ENCODE data around the gene DUSP8. TPM values are rescaled to one million over a fixed set of nuclear protein-coding genes. Genes with fewer than 3 reads are reported as not detected.
"Not testable (repeated sequence)": the region's sequence is repeated elsewhere in the genome, so short reads cannot be mapped to it uniquely, and the experiment has no call there.

DUSP8 gene
- total RNA-seq, 1 experiment from 2014 or later, result 10.2 TPM

GRCh38 chr11:1596576-1597121 is 24.6 kb upstream of the DUSP8 start:
- CTCF ChIA-PET, result interaction anchor here (1.8 to 1.9 kb wide), 2 partner anchors 23 to 50 kb away, joined by 17 to 29 read pairs; no protein-coding TSS in a partner anchor
- POLR2A ChIA-PET; H3K9me3 ChIP-seq (ENCODE audit: control insufficient read depth in 1 of 2, insufficient read depth in 1 of 2, low read depth in 1 of 2, low read length in 2 of 2); DNase-seq (ENCODE audit: low read depth, low spot score); BruUV-seq (replicated peaks); H3K4me2 ChIP-seq (ENCODE audit: low read length); H3K79me2 ChIP-seq (ENCODE audit: insufficient read depth, low read length); ATAC-seq; H3K4me3 ChIP-seq (replicated peaks in 1 of 2; ENCODE audit: low read depth in 1 of 2, low read length in 2 of 2); H2AFZ ChIP-seq (ENCODE audit: low read depth, low read length, poor library complexity, severe bottlenecking); intact Hi-C loops (cut with micrococcal nuclease); RAD21 ChIA-PET (ENCODE audit: low non-redundant PET in 1 of 2, low total read pairs in 2 of 2, uncharacterized antibody in 2 of 2, unreplicated experiment in 2 of 2); H3K4me1 ChIP-seq (ENCODE audit: control insufficient read depth in 1 of 2, insufficient read depth in 2 of 2, low read length in 2 of 2); H3K9me2 ChIP-seq (ENCODE audit: insufficient read depth); H3K27ac ChIP-seq (ENCODE audit: low read depth, low read length); H3K9ac ChIP-seq (ENCODE audit: low read length); H3K36me3 ChIP-seq (ENCODE audit: control insufficient read depth in 1 of 2, insufficient read depth in 2 of 2, low read length in 2 of 2); H4K20me1 ChIP-seq (ENCODE audit: insufficient read depth): not testable (repeated sequence)
- peaks cover 32% of the 10 kb centered on the region; the same call in 1 of the 2 replicates for H3K27me3 ChIP-seq (ENCODE audit: insufficient read depth, low read length)

GRCh38 chr11:1595994-1596575 is 24.0 kb upstream of the DUSP8 start:
- Histone ChIP-seq H3K27me3 (ENCODE audit: insufficient read depth, low read length) (peaks cover 32% of the 10 kb centered on the region; the same call in 1 of the 2 replicates), H3K4me2 (ENCODE audit: low read length) (0 out of 2 replicates have a peak overlapping the region, but pooled peaks have one; percentile 21), H2AFZ (ENCODE audit: low read depth, low read length, poor library complexity, severe bottlenecking) (peak overlapping the region; percentile 88)
- H3K9me2 ChIP-seq (ENCODE audit: insufficient read depth); H3K27ac ChIP-seq (ENCODE audit: low read depth, low read length); H4K20me1 ChIP-seq (ENCODE audit: insufficient read depth); H3K79me2 ChIP-seq (ENCODE audit: insufficient read depth, low read length); DNase-seq (ENCODE audit: low read depth, low spot score); H3K9ac ChIP-seq (ENCODE audit: low read length); BruUV-seq (replicated peaks); H3K36me3 ChIP-seq (ENCODE audit: control insufficient read depth in 1 of 2, insufficient read depth in 2 of 2, low read length in 2 of 2); H3K4me1 ChIP-seq (ENCODE audit: control insufficient read depth in 1 of 2, insufficient read depth in 2 of 2, low read length in 2 of 2); H3K4me3 ChIP-seq (replicated peaks in 1 of 2; ENCODE audit: low read depth in 1 of 2, low read length in 2 of 2); H3K9me3 ChIP-seq (ENCODE audit: control insufficient read depth in 1 of 2, insufficient read depth in 1 of 2, low read depth in 1 of 2, low read length in 2 of 2): not testable (repeated sequence)
- ChIA-PET RAD21 (ENCODE audit: low non-redundant PET in 1 of 2, low total read pairs in 2 of 2, uncharacterized antibody in 2 of 2, unreplicated experiment in 2 of 2) (interaction anchor here (0.8 to 1.2 kb wide), 3 partner anchors 20 to 50 kb away, joined by 3 to 5 read pairs (median 3); no protein-coding TSS in a partner anchor), CTCF (interaction anchor here (0.9 to 1.9 kb wide), 11 partner anchors 9 to 49 kb away, joined by 3 to 29 read pairs (median 5); no protein-coding TSS in a partner anchor), POLR2A (interaction anchor here (0.9 to 1.5 kb wide), 2 partner anchors 48 to 49 kb away, joined by 3 to 4 read pairs; no protein-coding TSS in a partner anchor)
- peak; percentile 33 for ATAC-seq
- intact Hi-C loops (cut with micrococcal nuclease), result loop anchor here (1.0 kb wide), 1 partner anchor 50 kb away; no protein-coding TSS in a partner anchor

Measured in HCT116 (cell line).